ENCODE measurements around the gene CDC42BPB. TPM values are rescaled to one million over a fixed set of nuclear protein-coding genes. Genes with fewer than 3 reads are reported as not detected.

The CDC42BPB gene
- total RNA-seq, 1 donor from 2014 or later, result 3.5 TPM

GRCh38 chr14:103008126-103008525, 49.2 kb downstream of the CDC42BPB start:
- DNase-seq (ENCODE audit: low spot score), result no peak
- Mint-ChIP-seq H3K27ac (no peak overlapping the region), H3K4me1 (ENCODE audit: low read depth) (no peaks in the 10 kb centered on the region), H3K4me3 (ENCODE audit: low read depth) (no peak overlapping the region), H3K27me3 (ENCODE audit: low read depth) (no peaks in the 10 kb centered on the region), H3K36me3 (ENCODE audit: low read depth) (no peaks in the 10 kb centered on the region), H3K9me3 (no peaks in the 10 kb centered on the region)
- intact Hi-C loops (cut with micrococcal nuclease), result no loop called here

GRCh38 chr14:103007555-103007954, 49.8 kb downstream of the CDC42BPB start:
- no peaks in the 10 kb centered on the region for H3K27me3 Mint-ChIP-seq (ENCODE audit: low read depth)
- DNase-seq (ENCODE audit: low spot score), result no peak
- no peak overlapping the region for H3K4me3 Mint-ChIP-seq (ENCODE audit: low read depth)
- H3K36me3 Mint-ChIP-seq (ENCODE audit: low read depth), result no peaks in the 10 kb centered on the region
- intact Hi-C loops (cut with micrococcal nuclease), result no loop called here
- no peaks in the 10 kb centered on the region for H3K9me3 Mint-ChIP-seq
- H3K27ac Mint-ChIP-seq, result no peak overlapping the region
- no peaks in the 10 kb centered on the region for H3K4me1 Mint-ChIP-seq (ENCODE audit: low read depth)

GRCh38 chr14:103006991-103007520, 50.3 kb downstream of the CDC42BPB start:
- H3K27me3 Mint-ChIP-seq (ENCODE audit: low read depth), result no peaks in the 10 kb centered on the region
- H3K36me3 Mint-ChIP-seq (ENCODE audit: low read depth), result no peaks in the 10 kb centered on the region
- no peaks in the 10 kb centered on the region for H3K4me1 Mint-ChIP-seq (ENCODE audit: low read depth)
- H3K9me3 Mint-ChIP-seq, result no peaks in the 10 kb centered on the region
- no peak overlapping the region for H3K4me3 Mint-ChIP-seq (ENCODE audit: low read depth)
- no peak for DNase-seq (ENCODE audit: low spot score)
- intact Hi-C loops (cut with micrococcal nuclease), result no loop called here
- H3K27ac Mint-ChIP-seq, result no peak overlapping the region

GRCh38 chr14:103006106-103006505, 51.2 kb downstream of the CDC42BPB start:
- Mint-ChIP-seq H3K9me3 (no peaks in the 10 kb centered on the region), H3K27me3 (ENCODE audit: low read depth) (no peaks in the 10 kb centered on the region), H3K4me3 (ENCODE audit: low read depth) (no peak overlapping the region), H3K27ac (no peak overlapping the region), H3K36me3 (ENCODE audit: low read depth) (no peaks in the 10 kb centered on the region), H3K4me1 (ENCODE audit: low read depth) (no peaks in the 10 kb centered on the region)
- no peak for DNase-seq (ENCODE audit: low spot score)
- intact Hi-C loops (cut with micrococcal nuclease), result no loop called here

GRCh38 chr14:103003850-103004249, 53.5 kb downstream of the CDC42BPB start:
- Mint-ChIP-seq H3K4me3 (ENCODE audit: low read depth) (no peak overlapping the region), H3K9me3 (no peaks in the 10 kb centered on the region), H3K36me3 (ENCODE audit: low read depth) (no peaks in the 10 kb centered on the region), H3K27ac (no peak overlapping the region), H3K27me3 (ENCODE audit: low read depth) (no peaks in the 10 kb centered on the region), H3K4me1 (ENCODE audit: low read depth) (no peaks in the 10 kb centered on the region)
- DNase-seq (ENCODE audit: low spot score), result no peak
- intact Hi-C loops (cut with micrococcal nuclease), result no loop called here

- no peaks in the 10 kb centered on the region for H3K27me3 Mint-ChIP-seq (ENCODE audit: low read depth)
- no peaks in the 10 kb centered on the region for H3K36me3 Mint-ChIP-seq (ENCODE audit: low read depth)
- intact Hi-C loops (cut with micrococcal nuclease), result no loop called here
- no peak overlapping the region for H3K4me3 Mint-ChIP-seq (ENCODE audit: low read depth)
- no peak for DNase-seq (ENCODE audit: low spot score)
- no peaks in the 10 kb centered on the region for H3K9me3 Mint-ChIP-seq
- no peaks in the 10 kb centered on the region for H3K4me1 Mint-ChIP-seq (ENCODE audit: low read depth)
- no peak overlapping the region for H3K27ac Mint-ChIP-seq
Observed at GRCh38 chr14:103003351-103003615, 54.1 kb downstream of the CDC42BPB start.

- no peak overlapping the region for H3K27ac Mint-ChIP-seq
- intact Hi-C loops (cut with micrococcal nuclease), result no loop called here
- H3K27me3 Mint-ChIP-seq (ENCODE audit: low read depth), result no peaks in the 10 kb centered on the region
- no peak for DNase-seq (ENCODE audit: low spot score)
- H3K9me3 Mint-ChIP-seq, result no peaks in the 10 kb centered on the region
- H3K36me3 Mint-ChIP-seq (ENCODE audit: low read depth), result no peaks in the 10 kb centered on the region
- H3K4me3 Mint-ChIP-seq (ENCODE audit: low read depth), result no peak overlapping the region
- no peaks in the 10 kb centered on the region for H3K4me1 Mint-ChIP-seq (ENCODE audit: low read depth)
Observed at GRCh38 chr14:103002578-103003350, 54.6 kb downstream of the CDC42BPB start.

- intact Hi-C loops (cut with micrococcal nuclease), result no loop called here
- Mint-ChIP-seq H3K27me3 (ENCODE audit: low read depth) (no peaks in the 10 kb centered on the region), H3K27ac (no peak overlapping the region)
Observed at GRCh38 chr14:103001651-103002396, 55.5 kb downstream of the CDC42BPB start.

GRCh38 chr14:103001226-103001625, 56.1 kb downstream of the CDC42BPB start:
- Mint-ChIP-seq H3K4me3 (ENCODE audit: low read depth) (no peak overlapping the region), H3K27ac (no peak overlapping the region), H3K9me3 (no peaks in the 10 kb centered on the region), H3K36me3 (ENCODE audit: low read depth) (no peaks in the 10 kb centered on the region), H3K27me3 (ENCODE audit: low read depth) (no peaks in the 10 kb centered on the region), H3K4me1 (ENCODE audit: low read depth) (no peaks in the 10 kb centered on the region)
- intact Hi-C loops (cut with micrococcal nuclease), result no loop called here
- DNase-seq (ENCODE audit: low spot score), result no peak

More at GRCh38 chr14:103001651-103002396, 55.5 kb downstream of the CDC42BPB start:
- H3K9me3 Mint-ChIP-seq, result no peaks in the 10 kb centered on the region
- H3K4me3 Mint-ChIP-seq (ENCODE audit: low read depth), result no peak overlapping the region
- no peaks in the 10 kb centered on the region for H3K4me1 Mint-ChIP-seq (ENCODE audit: low read depth)
- H3K36me3 Mint-ChIP-seq (ENCODE audit: low read depth), result no peaks in the 10 kb centered on the region
- DNase-seq (ENCODE audit: low spot score), result no peak

GRCh38 chr14:103000291-103000921, 56.9 kb downstream of the CDC42BPB start:
- Mint-ChIP-seq H3K4me1 (ENCODE audit: low read depth) (no peaks in the 10 kb centered on the region), H3K4me3 (ENCODE audit: low read depth) (no peak overlapping the region), H3K36me3 (ENCODE audit: low read depth) (no peaks in the 10 kb centered on the region), H3K27me3 (ENCODE audit: low read depth) (no peaks in the 10 kb centered on the region), H3K9me3 (no peaks in the 10 kb centered on the region), H3K27ac (no peak overlapping the region)
- intact Hi-C loops (cut with micrococcal nuclease), result no loop called here
- DNase-seq (ENCODE audit: low spot score), result no peak

GRCh38 chr14:102999227-102999895, 58.0 kb downstream of the CDC42BPB start:
- Mint-ChIP-seq H3K27ac (no peak overlapping the region), H3K36me3 (ENCODE audit: low read depth) (no peaks in the 10 kb centered on the region), H3K4me3 (ENCODE audit: low read depth) (no peak overlapping the region), H3K4me1 (ENCODE audit: low read depth) (no peaks in the 10 kb centered on the region), H3K9me3 (no peaks in the 10 kb centered on the region), H3K27me3 (ENCODE audit: low read depth) (no peaks in the 10 kb centered on the region)
- DNase-seq (ENCODE audit: low spot score), result no peak
- intact Hi-C loops (cut with micrococcal nuclease), result no loop called here

GRCh38 chr14:102998393-102998792, 59.0 kb downstream of the CDC42BPB start:
- no peaks in the 10 kb centered on the region for H3K4me1 Mint-ChIP-seq (ENCODE audit: low read depth)
- DNase-seq (ENCODE audit: low spot score), result no peak
- no peaks in the 10 kb centered on the region for H3K27me3 Mint-ChIP-seq (ENCODE audit: low read depth)
- H3K9me3 Mint-ChIP-seq, result no peaks in the 10 kb centered on the region
- H3K4me3 Mint-ChIP-seq (ENCODE audit: low read depth), result no peak overlapping the region
- intact Hi-C loops (cut with micrococcal nuclease), result no loop called here
- no peaks in the 10 kb centered on the region for H3K36me3 Mint-ChIP-seq (ENCODE audit: low read depth)
- H3K27ac Mint-ChIP-seq, result no peak overlapping the region

Measured in activated T-helper 2 cell treated with anti-CD3 and anti-CD28 coated beads, Interferon-gamma antibody, Interleukin-2, Interleukin-4, amounts not matched to agents 10 μg/mL and 5 μg/mL and 100 μg/mL, durations not matched to agents 14 hours and 24 hours and 36 hours (primary cell).